ENCODE measurements around the gene ZBTB8A. TPM values are rescaled to one million over a fixed set of nuclear protein-coding genes. Genes with fewer than 3 reads are reported as not detected.

Gene ZBTB8A
- total and polyA plus RNA-seq, 2 of the 8 experiments (the other 6 are each of a cell fraction or from before 2014, with no cell fraction given) = 2.9 to 10.4 TPM

- TF ChIP-seq SUZ12 (IDR thresholded peaks at IDR 0.05; ENCODE audit: low read length) = no peak
- TF ChIP-seq RXRA (IDR thresholded peaks at IDR 0.05; ENCODE audit: insufficient read depth, low read depth, low read length) = no peak
- TF ChIP-seq TAF7 (optimal IDR thresholded peaks at IDR 0.05; ENCODE audit: borderline replicate concordance, low read depth, low read length) = no peak
- no peak for TF ChIP-seq RBBP5 (IDR thresholded peaks at IDR 0.05; ENCODE audit: borderline replicate concordance, low read depth, low read length)
- no peak for TF ChIP-seq JUN (IDR thresholded peaks at IDR 0.05; ENCODE audit: low read depth, low read length)
- no peak for TF ChIP-seq HDAC6 (IDR thresholded peaks at IDR 0.05; ENCODE audit: low read depth, low read length)
- no peak for TF ChIP-seq NANOG (IDR thresholded peaks at IDR 0.05; ENCODE audit: insufficient read depth, low read depth, low read length, poor library complexity, severe bottlenecking)
- no peak for TF ChIP-seq POLR2AphosphoS5 (IDR thresholded peaks at IDR 0.05; ENCODE audit: low read depth, low read length)
Measured at GRCh38 chr1:32494711-32495337, 44.4 kb upstream of the ZBTB8A start (continued).
